DND-41 (cell line): Measurements from ENCODE around the gene APOD.

ENCODE experiments used
- ATAC-seq: fragments of 200-7000 bp; cut with Tn5 transposase; 3 replicates; pipeline ENCODE4 v1.9.1; 2021; ENCODE audit warnings: low read depth; ENCODE audit not compliant: insufficient read depth
- DNase-seq: peaks from one replicate; pipeline ENCODE4 v3.0.0-alpha.2; 2020
- H2AFZ ChIP-seq: 2 replicates; pipeline ENCODE4 v1.6.0; 2012; ENCODE audit warnings: low read depth, low read length
- H3K27ac ChIP-seq: 2 replicates; pipeline ENCODE4 v1.5.1; 2012; ENCODE audit warnings: low read length, inconsistent platforms
- H3K27me3 ChIP-seq: fragments of 200-600 bp; sonication (generic); 2 replicates; pipeline ENCODE4 v1.6.0; 2012; ENCODE audit warnings: low read length, mild to moderate bottlenecking, inconsistent platforms; ENCODE audit not compliant: insufficient read depth, poor library complexity
- H3K36me3 ChIP-seq: 2 replicates; pipeline ENCODE4 v1.5.1; 2012; ENCODE audit warnings: low read length, inconsistent platforms; ENCODE audit not compliant: insufficient read depth
- H3K4me1 ChIP-seq: 2 replicates; pipeline ENCODE4 v1.5.1; 2012; ENCODE audit warnings: mild to moderate bottlenecking, low read length; ENCODE audit not compliant: insufficient read depth
- H3K4me2 ChIP-seq: 2 replicates; pipeline ENCODE4 v1.6.0; 2012; ENCODE audit warnings: mild to moderate bottlenecking, moderate library complexity, low read length, inconsistent platforms; ENCODE audit not compliant: insufficient read depth
- H3K4me3 ChIP-seq, 2 experiments: fragments of 200-600 bp in 1 of 2; shearing (Covaris generic) in 1 of 2; 2 replicates each; pipeline ENCODE4 v1.5.1; 2012 to 2016; ENCODE audit warnings: inconsistent platforms in 2 of 2, low read length in 2 of 2, mild to moderate bottlenecking in 2 of 2, low read depth in 1 of 2, moderate library complexity in 1 of 2
- H3K79me2 ChIP-seq: 2 replicates; pipeline ENCODE4 v1.6.0; 2012; ENCODE audit warnings: low read length, inconsistent platforms; ENCODE audit not compliant: insufficient read depth
- H3K9ac ChIP-seq: 2 replicates; pipeline ENCODE4 v1.6.0; 2012; ENCODE audit warnings: low read depth, mild to moderate bottlenecking, inconsistent platforms, low read length, moderate library complexity
- H3K9me3 ChIP-seq: 2 replicates; pipeline ENCODE4 v1.5.1; 2012; ENCODE audit warnings: low read length, moderate library complexity, mild to moderate bottlenecking, inconsistent platforms; ENCODE audit not compliant: insufficient read depth, severe bottlenecking
- H4K20me1 ChIP-seq: 2 replicates; pipeline ENCODE4 v1.6.0; 2012; ENCODE audit warnings: low read length; ENCODE audit not compliant: insufficient read depth
- CTCF ChIP-seq: IDR thresholded peaks from 2 replicates; pipeline ENCODE4 v1.5.1; 2012; ENCODE audit warnings: borderline replicate concordance, low read length, moderate library complexity, mild to moderate bottlenecking; ENCODE audit not compliant: poor library complexity, severe bottlenecking; ENCODE audit errors: extremely low read depth
- EZH2 ChIP-seq: IDR thresholded peaks from 3 replicates; pipeline ENCODE4 v1.6.1; 2012; ENCODE audit warnings: borderline replicate concordance, low read depth, mild to moderate bottlenecking, moderate library complexity, low read length, inconsistent platforms; ENCODE audit not compliant: severe bottlenecking

The APOD gene

GRCh38 chr3:195531683-195532082 is 52.1 kb downstream of the APOD start:
- Histone ChIP-seq H3K27me3 (no peaks in the 10 kb centered on the region), H3K4me3 (no peak overlapping the region), H3K9me3 (no peaks in the 10 kb centered on the region), H3K27ac (no peak overlapping the region), H3K9ac (no peak overlapping the region), H4K20me1 (peaks cover 42% of the 10 kb centered on the region), H3K4me2 (no peak overlapping the region), H3K4me1 (no peaks in the 10 kb centered on the region; the same call in 1 of the 2 replicates), H3K36me3 (peaks cover 10% of the 10 kb centered on the region), H2AFZ (no peak overlapping the region), H3K79me2 (peaks cover 74% of the 10 kb centered on the region)
- DNase-seq (no peak), ATAC-seq (no peak)
- TF ChIP-seq CTCF (no peak), EZH2 (no peak)

- Histone ChIP-seq H3K27me3 (no peaks in the 10 kb centered on the region), H4K20me1 (peaks cover 9% of the 10 kb centered on the region; the same call in 1 of the 2 replicates), H3K27ac (no peak overlapping the region), H3K9me3 (no peaks in the 10 kb centered on the region), H3K79me2 (peaks cover 23% of the 10 kb centered on the region), H3K4me1 (no peaks in the 10 kb centered on the region), H3K4me3 (no peak overlapping the region), H3K4me2 (no peak overlapping the region), H2AFZ (no peak overlapping the region), H3K36me3 (peaks cover 29% of the 10 kb centered on the region), H3K9ac (no peak overlapping the region)
- no peak for TF ChIP-seq EZH2
- TF ChIP-seq CTCF, result no peak
- DNase-seq (no peak), ATAC-seq (no peak)
These were observed 57.2 kb downstream of the APOD start for GRCh38 chr3:195526492-195526891.

DNA sequence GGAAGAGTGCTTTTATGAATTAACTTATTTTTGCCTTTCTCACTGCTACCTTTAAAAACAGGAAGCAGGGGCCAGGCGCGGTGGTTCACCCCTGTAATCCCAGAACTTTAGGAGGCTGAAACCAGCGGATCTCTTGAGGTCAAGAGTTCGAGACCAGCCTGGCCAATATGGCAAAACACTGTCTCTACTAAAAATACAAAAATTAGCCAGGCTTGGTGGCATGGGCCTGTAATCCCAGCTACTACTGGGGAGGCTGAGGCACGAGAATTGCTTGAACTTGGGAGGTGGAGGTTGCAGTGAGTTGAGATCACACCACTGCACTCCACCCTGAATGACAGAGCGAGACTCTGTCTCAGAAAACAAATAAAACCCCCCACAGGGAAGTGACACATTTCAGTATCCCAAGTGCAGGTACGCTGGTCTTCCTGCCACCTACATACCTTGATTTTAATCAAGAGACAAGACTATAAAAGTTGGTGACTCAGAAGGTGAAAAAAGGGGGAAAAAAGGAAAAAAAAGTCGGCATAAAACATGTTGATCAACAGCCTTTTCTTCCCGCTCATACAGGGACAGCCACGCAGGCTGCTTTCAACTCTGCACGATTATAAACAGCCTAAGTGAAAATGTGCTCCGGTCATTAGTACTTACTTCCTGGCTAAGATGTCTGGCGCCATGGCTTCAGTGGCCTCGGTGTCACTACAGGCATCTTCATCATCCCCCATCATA is 59.4 kb downstream of the APOD start:
- no peaks in the 10 kb centered on the region; the same call in 1 of the 2 replicates for H4K20me1 ChIP-seq
- no peak for TF ChIP-seq CTCF
- TF ChIP-seq EZH2, result no peak
- no peak overlapping the region for H3K9ac ChIP-seq
- no peak overlapping the region for H3K4me3 ChIP-seq
- H2AFZ ChIP-seq, result no peak overlapping the region
- H3K27ac ChIP-seq, result no peak overlapping the region
- H3K9me3 ChIP-seq, result no peaks in the 10 kb centered on the region
- peaks cover 4% of the 10 kb centered on the region for H3K79me2 ChIP-seq
- H3K4me1 ChIP-seq, result no peaks in the 10 kb centered on the region
- no peak overlapping the region for H3K4me2 ChIP-seq
- ATAC-seq, result no peak
- peaks cover 28% of the 10 kb centered on the region for H3K36me3 ChIP-seq
- no peak for DNase-seq
- H3K27me3 ChIP-seq, result no peaks in the 10 kb centered on the region
